HepG2 (cell line): ENCODE measurements around the gene ACER3. TPM values are rescaled to one million over a fixed set of nuclear protein-coding genes. Genes with fewer than 3 reads are reported as not detected.

Experiments used
- ATAC-seq: fragments of 200-7000 bp; cut with Tn5 transposase; 3 replicates; pipeline ENCODE4 v1.9.1; 2020; ENCODE audit warnings: mild to moderate bottlenecking, moderate library complexity
- BruUV-seq: library from RNA; stranded (reverse); fragments of 400-500 nt; replicated peaks from 2 replicates; lab custom pipeline; 2021; lab: Mats Ljungman, UMichigan
- CTCF ChIA-PET: fragments of 300-600 bp; formaldehyde crosslinking; extraction: SDS; loops from one replicate; lab custom pipeline; 2021; ENCODE audit warnings: low total read pairs, inconsistent platforms, low intra/inter-chr PET ratio; lab: Yijun Ruan, JAX
- POLR2A ChIA-PET: fragments of 350-600 bp; sonication (Branson Sonifier 250); formaldehyde crosslinking; loops from one replicate; lab custom pipeline; 2020; ENCODE audit warnings: antibody characterized with exemption, inconsistent platforms; lab: Yijun Ruan, JAX
- DNase-seq: peaks from one replicate; pipeline ENCODE4 v3.0.0-alpha.2; 2015; ENCODE audit warnings: low spot score
- FAIRE-seq: peaks from 3 replicates; lab custom pipeline; 2011; peaks lifted over from hg19 to GRCh38; lab: Jason Lieb, UNC
- H2AFZ ChIP-seq: one replicate; pipeline ENCODE4 v1.6.1; 2011; ENCODE audit warnings: low read length, inconsistent platforms
- H3K27ac ChIP-seq: fragments of 300-600 bp; 3 replicates; pipeline ENCODE4 v1.8.0; 2011; ENCODE audit warnings: mixed run types, mild to moderate bottlenecking, mixed read lengths, low read length, inconsistent platforms; ENCODE audit not compliant: insufficient read depth; ENCODE audit errors: extremely low read length
- H3K27me3 ChIP-seq, 2 experiments: fragments of 200-600 bp in 1 of 2; 2 replicates in 1 of 2; 3 replicates in 1 of 2; pipeline versions ENCODE4 v1.6.0 to v1.8.0; 2011; ENCODE audit warnings: low read length in 2 of 2, mild to moderate bottlenecking in 2 of 2, moderate library complexity in 2 of 2, inconsistent platforms in 1 of 2; ENCODE audit not compliant: insufficient read depth in 2 of 2, control insufficient read depth in 1 of 2
- H3K36me3 ChIP-seq, 2 experiments: fragments of 200-600 bp in 1 of 2; replicated peaks in 1 of 2; 2 replicates in 1 of 2; 3 replicates in 1 of 2; pipeline versions ENCODE4 v1.5.1 to v1.8.0; 2011; ENCODE audit warnings: low read length in 2 of 2, inconsistent platforms in 1 of 2; ENCODE audit not compliant: insufficient read depth in 2 of 2, control insufficient read depth in 1 of 2
- H3K4me1 ChIP-seq: 2 replicates; pipeline ENCODE4 v1.5.1; 2012; ENCODE audit warnings: low read length, inconsistent platforms; ENCODE audit not compliant: insufficient read depth
- H3K4me2 ChIP-seq: 2 replicates; pipeline ENCODE4 v1.6.0; 2011; ENCODE audit warnings: low read depth, low read length, inconsistent platforms
- H3K4me3 ChIP-seq, 3 experiments: fragments of 200-600 bp in 1 of 3; sonication (generic), shearing (Covaris generic) in 1 of 3; replicated peaks in 1 of 3; 2 replicates each; pipeline ENCODE4 v1.5.1; 2011 to 2016; ENCODE audit warnings: low read length in 3 of 3, inconsistent platforms in 2 of 3, low read depth in 2 of 3, mild to moderate bottlenecking in 2 of 3, control low read depth in 1 of 3, mixed read lengths in 1 of 3; ENCODE audit not compliant: insufficient read depth in 1 of 3
- H3K79me2 ChIP-seq: one replicate; pipeline ENCODE4 v1.6.1; 2011; ENCODE audit warnings: low read length, inconsistent platforms; ENCODE audit not compliant: insufficient read depth
- H3K9ac ChIP-seq: 2 replicates; pipeline ENCODE4 v1.6.0; 2011; ENCODE audit warnings: mild to moderate bottlenecking, low read depth, low read length, inconsistent platforms; ENCODE audit not compliant: insufficient read depth
- H3K9me3 ChIP-seq: 2 replicates; pipeline ENCODE4 v1.5.1; 2012; ENCODE audit warnings: mild to moderate bottlenecking, low read length
- H4K20me1 ChIP-seq: 2 replicates; pipeline ENCODE4 v1.6.0; 2011; ENCODE audit warnings: inconsistent platforms, mild to moderate bottlenecking, low read length, moderate library complexity; ENCODE audit not compliant: insufficient read depth
- E2F2 ChIP-seq: sonication (generic); formaldehyde crosslinking; IDR thresholded peaks from 2 replicates; pipeline ENCODE4 v1.4.0; 2020; ENCODE audit warnings: missing genetic modification reagents, borderline replicate concordance
- HMG20B ChIP-seq: conservative IDR thresholded peaks from 2 replicates; pipeline ENCODE4 v1.6.1; 2016; ENCODE audit warnings: missing genetic modification reagents, missing compliant biosample characterization
- NAIF1 ChIP-seq: sonication (generic); formaldehyde crosslinking; IDR thresholded peaks from 2 replicates; pipeline ENCODE4 v1.5.0; 2020; ENCODE audit warnings: mild to moderate bottlenecking, missing genetic modification reagents, borderline replicate concordance
- SNRNP70 ChIP-seq: fragments of 200-400 bp; formaldehyde crosslinking; IDR thresholded peaks from 2 replicates; pipeline ENCODE4 v1.6.1; 2017; ENCODE audit warnings: mild to moderate bottlenecking, low read depth, low read length, moderate library complexity
- TFDP1 ChIP-seq: IDR thresholded peaks from 2 replicates; pipeline ENCODE4 v1.6.1; 2016; ENCODE audit warnings: missing compliant biosample characterization, missing genetic modification reagents, borderline replicate concordance
- THAP7 ChIP-seq: sonication (generic); formaldehyde crosslinking; IDR thresholded peaks from 2 replicates; pipeline ENCODE4 v1.8.1; 2023; ENCODE audit warnings: mild to moderate bottlenecking, missing genetic modification reagents
- USF2 ChIP-seq, 2 experiments: sonication (generic) in 1 of 2; formaldehyde crosslinking in 1 of 2; IDR thresholded peaks; 2 replicates each; pipeline versions ENCODE4 v1.5.1 to v1.6.1; 2011 to 2020; ENCODE audit warnings: borderline replicate concordance in 1 of 2, low read depth in 1 of 2, low read length in 1 of 2, mild to moderate bottlenecking in 1 of 2, missing genetic modification reagents in 1 of 2, moderate library complexity in 1 of 2
- ZNF24 ChIP-seq: fragments of 450-650 bp; IDR thresholded peaks from 2 replicates; pipeline ENCODE4 v1.6.1; 2017; ENCODE audit warnings: antibody characterized with exemption, mild to moderate bottlenecking
- ZNF468 ChIP-seq: sonication (generic); formaldehyde crosslinking; IDR thresholded peaks from 2 replicates; pipeline ENCODE4 v1.8.0; 2022; ENCODE audit warnings: mild to moderate bottlenecking, moderate library complexity, missing genetic modification reagents
- ZNF484 ChIP-seq: sonication (generic); formaldehyde crosslinking; IDR thresholded peaks from 2 replicates; pipeline ENCODE4 v1.5.1; 2020; ENCODE audit warnings: mild to moderate bottlenecking, low read depth, missing genetic modification reagents, borderline replicate concordance
- ZNF775 ChIP-seq: sonication (generic); formaldehyde crosslinking; IDR thresholded peaks from 2 replicates; pipeline ENCODE4 v1.4.0; 2020; ENCODE audit warnings: missing genetic modification reagents, mild to moderate bottlenecking, moderate library complexity, borderline replicate concordance
- ZNF776 ChIP-seq: sonication (generic); formaldehyde crosslinking; IDR thresholded peaks from 2 replicates; pipeline ENCODE4 v1.4.0; 2020; ENCODE audit warnings: mild to moderate bottlenecking, missing genetic modification reagents
- WGBS: methylation state at CpG from one replicate; pipeline ENCODE4 v1.1.6; 2017; ENCODE audit warnings: low lambda C conversion rate; 5-methylcytosine and 5-hydroxymethylcytosine counted together
- in situ Hi-C: cut with HindIII; loops from 2 replicates; pipeline ENCODE4 v1.10.0; 2017; ENCODE audit warnings: low pct_unique_long_range_greater_than_20kb; ENCODE audit not compliant: extremely low pct_ligation_motif_present
- intact Hi-C: fragments of 100-400 bp; cut with micrococcal nuclease; formaldehyde crosslinking; loops from one replicate; pipeline ENCODE4 v1.10.0; 2022; ENCODE audit not compliant: unreplicated experiment
- polyA plus RNA-seq, 8 experiments: library from polyadenylated mRNA; depleted of rRNA in 3 of 8; stranded (reverse) in 7 of 8; unstranded in 1 of 8; fragments of >200 nt; fragmentation: Illumina TruSeq in 4 of 8; extraction: Trizol in 4 of 8; gene quantifications; 2 replicates each; pipeline versions ENCODE4 v1.2.1 to v1.2.3, GENCODE V29; 2011 to 2016; ENCODE audit warnings: low read depth in 4 of 8, missing spikeins in 1 of 8, mixed read lengths in 1 of 8; ENCODE audit not compliant: insufficient read depth in 1 of 8
- total RNA-seq, 5 experiments: library from RNA; depleted of rRNA; stranded (reverse); fragments of >200 nt; fragmentation: Illumina TruSeq; extraction: Trizol; gene quantifications; 2 replicates each; pipeline ENCODE4 v1.2.3, GENCODE V29; 2016; ENCODE audit warnings: low read depth in 1 of 5

ACER3 gene
- total and polyA plus RNA-seq, 2 of the 13 experiments (the other 11 are each of a cell fraction or from before 2014, with no cell fraction given), result 6.0 to 9.8 TPM

- ChIA-PET CTCF (no interaction called here), POLR2A (no interaction called here)
- intact Hi-C loops, result no loop called here
- FAIRE-seq (no peak), DNase-seq (no peak), ATAC-seq (no peak)
- no peak for TF ChIP-seq SNRNP70
- in situ Hi-C loops, result no loop called here
- no TSS peak for BruUV-seq
- Histone ChIP-seq H3K36me3 (no peaks in the 10 kb centered on the region), H4K20me1 (no peaks in the 10 kb centered on the region), H3K4me3 (no peak overlapping the region), H3K4me2 (no peak overlapping the region), H3K4me1 (no peaks in the 10 kb centered on the region), H3K9ac (no peak overlapping the region), H3K9me3 (no peaks in the 10 kb centered on the region), H2AFZ (no peak overlapping the region), H3K79me2 (no peaks in the 10 kb centered on the region), H3K27me3 (no peaks in the 10 kb centered on the region), H3K27ac (no peak overlapping the region)
- 43% methylated on average over 2 of the region's 2 CpGs for WGBS
Observed at GRCh38 chr11:77003963-77004362, 143.2 kb downstream of the ACER3 start.

- no peak overlapping the region for H3K4me2 ChIP-seq
- intact Hi-C loops, result no loop called here
- BruUV-seq, result no TSS peak
- no peak overlapping the region for H3K9ac ChIP-seq
- no peaks in the 10 kb centered on the region for H3K4me1 ChIP-seq
- no peaks in the 10 kb centered on the region for H4K20me1 ChIP-seq
- ChIA-PET POLR2A (no interaction called here), CTCF (no interaction called here)
- no peak overlapping the region for H3K27ac ChIP-seq
- H3K79me2 ChIP-seq, result no peaks in the 10 kb centered on the region
- H3K9me3 ChIP-seq, result no peaks in the 10 kb centered on the region
- no peak for ATAC-seq
- in situ Hi-C loops, result no loop called here
- no peak overlapping the region for H2AFZ ChIP-seq
- no peak for DNase-seq
- H3K4me3 ChIP-seq, result no peak overlapping the region
- no peak for FAIRE-seq
- H3K36me3 ChIP-seq, result no peaks in the 10 kb centered on the region
- H3K27me3 ChIP-seq, result no peaks in the 10 kb centered on the region
- TF ChIP-seq TFDP1 (CRISPR knock-in tag), result no peak
- TF ChIP-seq ZNF775 (CRISPR knock-in tag), result no peak
- TF ChIP-seq NAIF1, result no peak
- TF ChIP-seq THAP7, result no peak
- no peak for TF ChIP-seq HMG20B (CRISPR knock-in tag)
- TF ChIP-seq ZNF24, result no peak
- TF ChIP-seq ZNF776 (CRISPR knock-in tag), result no peak
- TF ChIP-seq USF2 (IDR thresholded peaks at IDR 0.05; ENCODE audit: low read depth, low read length), result no peak
- no peak for TF ChIP-seq USF2 (CRISPR knock-in tag; IDR thresholded peaks at IDR 0.05; ENCODE audit: borderline replicate concordance)
- no peak for TF ChIP-seq E2F2 (CRISPR knock-in tag)
- no peak for TF ChIP-seq ZNF468 (CRISPR knock-in tag)
- TF ChIP-seq ZNF484 (CRISPR knock-in tag), result no peak
Observed at GRCh38 chr11:77009533-77010160, 148.9 kb downstream of the ACER3 start.
